AG09309 (cell line): ENCODE results near the gene TRIOBP.
"Not testable (repeated sequence)": the region's sequence is repeated elsewhere in the genome, so short reads cannot be mapped to it uniquely, and the experiment has no call there.

ENCODE experiments used
- DNase-seq: peaks from one replicate; pipeline ENCODE4 v3.0.0-alpha.2; 2010; ENCODE audit warnings: low read depth
- H3K4me3 ChIP-seq: 2 replicates; pipeline ENCODE4 v1.5.1; 2011; ENCODE audit warnings: mild to moderate bottlenecking, low read depth, low read length, moderate library complexity; ENCODE audit not compliant: control insufficient read depth
- CTCF ChIP-seq: IDR thresholded peaks from 2 replicates; pipeline ENCODE4 v1.5.1; 2011; ENCODE audit warnings: mild to moderate bottlenecking, low read depth, low read length, inconsistent platforms; ENCODE audit not compliant: insufficient read depth, control insufficient read depth; ENCODE audit errors: missing control alignments

The TRIOBP gene

GRCh38 chr22:37715760-37716159 lies 18.9 kb downstream of the TRIOBP start:
- no peak for DNase-seq
- no peak for TF ChIP-seq CTCF
- H3K4me3 ChIP-seq: no peak overlapping the region

- DNase-seq: no peak
- no peak for TF ChIP-seq CTCF
- no peak overlapping the region for H3K4me3 ChIP-seq
Measured at GRCh38 chr22:37716708-37717107, 19.9 kb downstream of the TRIOBP start.

GRCh38 chr22:37717235-37717634 lies 20.4 kb downstream of the TRIOBP start:
- DNase-seq, H3K4me3 ChIP-seq: not testable (repeated sequence)

GRCh38 chr22:37717746-37718305 lies 21.0 kb downstream of the TRIOBP start:
- DNase-seq: not testable (repeated sequence)

GRCh38 chr22:37725551-37726240 lies 28.8 kb downstream of the TRIOBP start:
- DNase-seq: no peak
- TF ChIP-seq CTCF: no peak
- no peak overlapping the region for H3K4me3 ChIP-seq

More at GRCh38 chr22:37717746-37718305, 21.0 kb downstream of the TRIOBP start:
- not testable (repeated sequence) for H3K4me3 ChIP-seq

- DNase-seq: no peak
- no peak overlapping the region for H3K4me3 ChIP-seq
Measured at GRCh38 chr22:37726241-37726887, 29.5 kb downstream of the TRIOBP start.

GRCh38 chr22:37728620-37729019 lies 31.8 kb downstream of the TRIOBP start:
- no peak for TF ChIP-seq CTCF
- DNase-seq: no peak
- H3K4me3 ChIP-seq: no peak overlapping the region

More at GRCh38 chr22:37726241-37726887, 29.5 kb downstream of the TRIOBP start:
- peak; percentile 32 for TF ChIP-seq CTCF
